ENCODE results near the gene TMEM108.

- TF ChIP-seq CTCF (IDR thresholded peaks at IDR 0.05 in 2 of 3, conservative IDR thresholded peaks at IDR 0.05 in 1 of 3; ENCODE audit: borderline replicate concordance in 1 of 3, insufficient read depth in 1 of 3, low read depth in 2 of 3, low read length in 2 of 3) (no peak), YY1 (IDR thresholded peaks at IDR 0.05; ENCODE audit: extremely low read depth, insufficient replicate concordance, low read depth, low read length) (no peak), POLR2A (IDR thresholded peaks at IDR 0.05; ENCODE audit: borderline replicate concordance, extremely low read depth, insufficient read depth, insufficient read length) (no peak), CBX3 (IDR thresholded peaks at IDR 0.05; ENCODE audit: low read depth) (no peak), CEBPB (IDR thresholded peaks at IDR 0.05; ENCODE audit: low read depth) (no peak), POLR2AphosphoS5 (IDR thresholded peaks at IDR 0.05; ENCODE audit: low read depth, low read length) (no peak)
These were observed 20.6 kb downstream of the TMEM108 start for GRCh38 chr3:133058831-133059230.
